Ramos (cell line): Measurements from ENCODE around the gene MICU2.
"Not testable (repeated sequence)": the region's sequence is repeated elsewhere in the genome, so short reads cannot be mapped to it uniquely, and the experiment has no call there.

ENCODE experiments used
- in situ Hi-C: fragments of 300-500 bp; cut with MboI; formaldehyde crosslinking; loops from one replicate; pipeline ENCODE4 v1.14.3; 2022; ENCODE audit warnings: low sequenced_read_pairs; ENCODE audit not compliant: unreplicated experiment

MICU2 gene

GRCh38 chr13:21595546-21595822, 8.5 kb downstream of the MICU2 start:
- in situ Hi-C loops: no loop called here

- in situ Hi-C loops: no loop called here
Observed at GRCh38 chr13:21594715-21595545, 9.0 kb downstream of the MICU2 start.

- in situ Hi-C loops: not testable (repeated sequence)
Observed at GRCh38 chr13:21590665-21591456, 13.1 kb downstream of the MICU2 start.

- in situ Hi-C loops: no loop called here
Observed at GRCh38 chr13:21590231-21590630, 13.7 kb downstream of the MICU2 start.

GRCh38 chr13:21589510-21589909, 14.5 kb downstream of the MICU2 start:
- in situ Hi-C loops: not testable (repeated sequence)

- in situ Hi-C loops: not testable (repeated sequence)
Observed at GRCh38 chr13:21588411-21588810, 15.6 kb downstream of the MICU2 start.

- in situ Hi-C loops: no loop called here
Observed at GRCh38 chr13:21584973-21585592, 18.9 kb downstream of the MICU2 start.

GRCh38 chr13:21583478-21583877, 20.5 kb downstream of the MICU2 start:
- in situ Hi-C loops: no loop called here

GRCh38 chr13:21580736-21581135, 23.2 kb downstream of the MICU2 start:
- in situ Hi-C loops: no loop called here

- in situ Hi-C loops: no loop called here
Observed at GRCh38 chr13:21579754-21580316, 24.1 kb downstream of the MICU2 start.

GRCh38 chr13:21578748-21579147, 25.2 kb downstream of the MICU2 start:
- in situ Hi-C loops: no loop called here

GRCh38 chr13:21576426-21576825, 27.5 kb downstream of the MICU2 start:
- in situ Hi-C loops: no loop called here

- in situ Hi-C loops: no loop called here
Observed at GRCh38 chr13:21573920-21574712, 29.9 kb downstream of the MICU2 start.

GRCh38 chr13:21569686-21570085, 34.3 kb downstream of the MICU2 start:
- in situ Hi-C loops: no loop called here

GRCh38 chr13:21568854-21569253, 35.1 kb downstream of the MICU2 start:
- in situ Hi-C loops: no loop called here

GRCh38 chr13:21567714-21568113, 36.3 kb downstream of the MICU2 start:
- in situ Hi-C loops: no loop called here

GRCh38 chr13:21557995-21558394, 46.0 kb downstream of the MICU2 start:
- in situ Hi-C loops: no loop called here

GRCh38 chr13:21556051-21556450, 47.9 kb downstream of the MICU2 start:
- in situ Hi-C loops: no loop called here

- in situ Hi-C loops: not testable (repeated sequence)
Observed at GRCh38 chr13:21553261-21553660, 50.7 kb downstream of the MICU2 start.

GRCh38 chr13:21550918-21551317, 53.1 kb downstream of the MICU2 start:
- in situ Hi-C loops: no loop called here
